ENCODE measurements around the gene HIBCH.
"Not testable (repeated sequence)": the region's sequence is repeated elsewhere in the genome, so short reads cannot be mapped to it uniquely, and the experiment has no call there.

HIBCH gene

GRCh38 chr2:190303647-190304046 lies 16.0 kb downstream of the HIBCH start:
- DNase-seq = no peak

DNA sequence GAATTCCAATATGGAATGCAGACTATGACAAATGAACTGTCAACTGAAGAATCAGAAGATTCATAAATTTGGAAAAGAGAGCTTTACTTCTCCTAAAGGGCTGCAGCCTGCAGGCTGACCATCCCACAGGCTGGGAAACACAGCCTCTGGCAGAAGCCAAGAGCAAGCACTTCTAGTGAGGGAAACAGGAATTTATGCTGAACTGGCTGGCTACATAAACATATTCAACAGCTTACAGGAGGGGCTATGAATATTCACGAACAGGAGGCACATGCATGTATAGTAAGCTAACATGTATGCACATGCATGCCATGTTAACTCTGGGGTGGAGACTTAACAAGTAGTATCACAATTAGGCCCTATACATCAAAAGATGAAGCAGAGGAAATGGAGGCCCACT lies 17.6 kb downstream of the HIBCH start:
- DNase-seq = no peak

GRCh38 chr2:190301032-190301431 lies 18.6 kb downstream of the HIBCH start:
- DNase-seq = no peak

DNA sequence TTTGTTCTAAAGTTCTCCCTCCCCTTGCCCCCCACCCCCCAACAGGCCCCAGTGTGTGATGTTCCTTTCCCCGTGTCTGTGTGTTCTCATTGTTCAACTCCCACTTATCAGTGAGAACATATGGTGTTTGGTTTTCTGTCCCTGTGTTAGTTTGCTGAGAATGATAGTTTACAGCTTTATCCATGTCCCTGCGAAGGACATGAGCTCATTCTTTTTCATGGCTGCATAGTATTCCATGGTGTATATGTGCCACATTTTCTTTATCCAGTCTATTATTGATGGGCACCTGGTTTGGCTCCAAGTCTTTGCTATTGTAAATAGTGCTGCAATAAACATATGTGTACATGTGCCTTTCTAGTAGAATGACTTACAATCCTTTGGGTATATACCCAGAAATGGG lies 21.7 kb downstream of the HIBCH start:
- DNase-seq = not testable (repeated sequence)

GRCh38 chr2:190283783-190284182 lies 35.8 kb downstream of the HIBCH start:
- DNase-seq = no peak

DNA sequence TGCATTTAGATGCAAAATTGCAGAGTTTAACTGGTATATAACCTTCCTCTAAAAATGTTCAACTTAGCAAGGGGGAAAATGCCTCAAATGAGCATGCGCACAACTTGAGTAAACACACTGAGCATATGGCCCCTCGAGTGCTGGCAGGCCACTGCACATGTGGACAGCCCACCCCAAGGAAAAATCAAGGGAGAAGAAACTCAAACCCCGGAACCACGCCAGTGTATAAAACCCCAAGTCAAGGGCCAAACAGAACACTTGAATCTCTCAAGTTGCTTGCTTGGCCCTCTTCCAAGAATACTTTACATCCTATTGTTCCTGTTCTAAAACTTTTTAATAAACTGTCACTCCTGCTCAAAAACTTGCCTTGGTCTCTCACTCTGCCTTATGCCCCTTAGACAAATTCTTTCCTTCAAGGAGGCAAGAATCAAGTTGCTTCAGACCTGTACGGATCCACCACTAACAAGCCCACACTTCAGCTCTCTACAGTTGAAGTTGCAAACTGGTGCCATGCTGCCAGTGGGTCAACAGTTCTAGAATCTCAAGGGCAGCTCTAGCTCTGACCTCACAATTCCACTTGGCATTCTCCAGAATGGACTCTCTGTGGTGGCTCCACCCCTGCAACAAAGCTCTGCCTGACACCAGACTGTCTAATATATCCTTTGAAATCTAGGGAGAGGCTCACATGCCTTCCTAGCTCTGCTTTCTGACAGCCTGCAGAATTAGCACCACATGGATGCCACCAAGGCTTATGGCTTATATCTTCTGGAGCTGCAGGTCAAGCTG lies 38.9 kb downstream of the HIBCH start:
- DNase-seq = no peak

DNA sequence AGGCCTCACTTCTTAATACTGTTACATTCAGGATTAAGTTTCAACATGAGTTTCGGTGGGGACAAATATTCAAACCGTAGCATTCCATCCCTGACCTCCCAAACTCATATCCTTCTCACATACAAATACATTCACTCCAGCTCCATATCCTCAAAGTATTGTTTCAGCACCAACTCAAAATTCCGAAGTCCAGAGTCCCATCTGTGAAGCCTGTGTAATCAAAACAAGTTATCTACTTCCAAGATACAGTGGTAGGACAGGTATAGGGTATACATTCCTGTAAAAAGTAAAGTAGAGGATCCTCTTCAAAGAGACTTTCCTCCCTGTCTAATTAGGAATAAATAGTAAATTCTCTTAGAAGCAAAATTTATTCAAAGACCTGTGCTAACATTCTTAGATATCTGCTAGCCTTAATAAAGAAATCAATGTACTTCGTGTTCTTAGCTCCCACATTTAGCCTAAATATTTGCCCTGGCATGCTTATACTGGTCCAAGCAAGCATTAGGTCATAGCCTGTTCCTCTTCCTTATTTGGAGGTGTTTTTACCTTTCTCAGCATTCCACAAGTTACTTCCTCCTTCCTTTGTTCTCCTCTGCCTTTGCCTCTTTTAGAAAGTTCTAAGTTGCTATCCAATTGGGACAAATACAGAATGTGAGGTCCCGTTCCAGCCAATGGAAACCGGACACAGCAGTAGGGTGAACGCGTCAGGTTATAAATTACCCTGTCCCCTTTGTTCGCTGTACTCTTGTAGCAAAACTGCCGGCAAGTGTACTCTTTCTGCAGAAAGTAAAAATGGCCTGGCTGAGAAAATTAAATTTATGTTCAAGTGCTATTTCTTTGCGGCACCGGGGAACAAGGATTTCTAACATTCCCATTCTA lies 40.1 kb downstream of the HIBCH start:
- DNase-seq = not testable (repeated sequence)

GRCh38 chr2:190277234-190278112 lies 42.2 kb downstream of the HIBCH start:
- DNase-seq = no peak

GRCh38 chr2:190272457-190272842 lies 47.2 kb downstream of the HIBCH start:
- no peak for DNase-seq

GRCh38 chr2:190271783-190272456 lies 47.7 kb downstream of the HIBCH start:
- no peak for DNase-seq

DNA sequence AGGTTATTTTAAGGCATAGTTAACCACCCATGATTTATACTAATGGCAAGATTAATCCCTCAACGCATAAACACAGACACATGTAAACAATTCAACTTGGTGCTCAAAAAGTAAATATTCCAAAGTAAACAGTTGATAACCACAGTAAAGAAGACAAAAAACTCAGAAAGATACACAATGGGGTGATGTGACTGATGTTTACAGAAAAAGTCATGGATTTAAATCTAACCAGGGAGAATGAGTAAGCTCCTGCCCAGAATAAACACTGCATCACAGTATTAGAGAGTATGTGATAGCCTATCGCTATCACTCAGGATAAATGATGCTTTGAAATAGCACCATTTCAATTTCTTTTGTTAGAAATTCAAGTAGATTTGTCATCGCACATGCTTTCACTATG lies 49.3 kb downstream of the HIBCH start:
- no peak for DNase-seq

- DNase-seq = not testable (repeated sequence)
Measured at GRCh38 chr2:190269699-190270098, 49.9 kb downstream of the HIBCH start.

- DNase-seq = no peak
Measured at GRCh38 chr2:190267302-190267701, 52.3 kb downstream of the HIBCH start.

- DNase-seq = no peak
Measured at GRCh38 chr2:190266314-190266713, 53.3 kb downstream of the HIBCH start.

GRCh38 chr2:190261851-190262250 lies 57.8 kb downstream of the HIBCH start:
- no peak for DNase-seq

- DNase-seq = no peak
Measured at GRCh38 chr2:190256087-190256486, 63.5 kb downstream of the HIBCH start.

DNA sequence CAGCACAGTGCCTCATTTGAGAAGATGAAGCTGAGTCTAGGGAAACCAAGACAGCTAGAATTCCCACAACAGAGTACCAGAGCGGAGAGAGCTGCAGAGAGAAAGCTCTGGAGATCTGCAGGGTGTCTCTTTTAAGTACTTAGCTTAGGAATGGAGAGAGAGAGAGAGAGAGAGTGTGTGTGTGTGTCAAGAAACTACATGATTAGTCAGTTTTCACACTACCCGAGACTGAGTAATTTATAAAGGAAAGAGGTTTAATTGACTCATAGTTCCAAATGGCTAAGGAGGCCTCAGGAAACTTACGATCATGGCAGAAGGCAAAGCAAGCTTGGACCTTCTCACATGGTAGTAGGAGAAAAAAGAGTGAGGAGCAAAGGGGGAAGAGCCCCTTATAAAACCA lies 64.0 kb downstream of the HIBCH start:
- DNase-seq = no peak

GRCh38 chr2:190254063-190254850 lies 65.4 kb downstream of the HIBCH start:
- no peak for DNase-seq

DNA sequence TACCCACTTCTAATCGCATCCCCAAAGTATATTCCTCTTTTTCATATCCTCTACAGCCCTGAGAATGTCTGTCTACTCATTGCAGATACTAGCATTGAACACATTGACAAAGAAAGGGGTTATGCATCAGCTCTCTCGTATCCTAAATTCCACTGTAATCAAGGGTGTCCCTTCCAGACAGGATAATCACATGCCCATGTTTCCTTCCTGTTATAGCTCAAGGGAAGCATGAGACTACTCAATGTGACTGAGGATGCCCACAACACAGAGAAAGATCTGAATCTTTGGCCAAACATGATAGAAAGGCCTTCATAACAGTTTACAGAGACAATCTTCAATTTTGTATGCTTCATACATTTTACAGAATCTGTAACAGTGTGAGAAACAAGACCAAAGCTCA lies 69.2 kb downstream of the HIBCH start:
- DNase-seq = no peak

GRCh38 chr2:190235551-190236075 lies 84.0 kb downstream of the HIBCH start:
- DNase-seq = no peak

GRCh38 chr2:190235101-190235500 lies 84.5 kb downstream of the HIBCH start:
- DNase-seq = no peak
